Measurements from ENCODE around the gene BID. TPM values are rescaled to one million over a fixed set of nuclear protein-coding genes. Genes with fewer than 3 reads are reported as not detected.

BID gene
- total and polyA plus RNA-seq, 10 of the 15 experiments (the other 5 are each of a cell fraction or from before 2014, with no cell fraction given): 7.9 to 241 (median 136) TPM

DNA sequence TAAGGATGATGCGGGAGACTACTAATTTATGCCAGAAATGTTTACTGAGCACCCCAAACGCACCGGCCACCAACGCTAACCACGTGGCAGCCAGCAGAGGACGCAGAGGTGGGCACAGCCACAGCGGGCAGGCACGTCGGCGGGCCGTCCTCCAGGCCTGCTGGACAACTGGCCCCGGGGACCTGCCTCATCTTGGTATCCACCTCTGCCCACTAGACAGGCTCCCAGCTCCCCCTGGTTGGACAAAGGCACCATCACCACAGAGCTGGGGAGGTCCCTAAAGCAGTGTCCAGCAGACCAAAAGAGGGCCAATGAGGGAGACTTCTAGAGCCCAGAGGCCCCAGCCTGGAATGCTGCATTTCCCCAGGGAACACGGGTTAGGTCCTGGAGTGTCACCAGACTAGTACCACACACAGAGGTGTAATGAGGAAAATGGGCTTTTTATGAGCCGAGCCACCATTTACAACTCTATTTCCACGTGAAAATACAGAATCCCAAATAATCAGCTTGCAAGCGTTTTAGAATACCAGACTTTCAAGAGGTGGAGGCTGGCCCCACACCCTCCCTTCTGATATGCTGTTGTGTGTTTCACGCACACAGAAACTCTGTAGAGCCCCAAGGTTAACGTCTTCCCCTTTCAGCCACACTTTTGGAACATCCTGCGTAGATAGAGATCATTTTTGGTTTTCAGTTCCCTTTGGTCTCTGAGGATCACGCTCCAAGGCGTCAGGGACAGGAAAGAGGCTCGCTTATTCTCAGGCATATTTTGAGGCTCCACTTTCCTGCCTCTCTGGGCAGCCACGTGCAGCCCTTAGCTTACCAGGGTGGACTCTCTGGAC lies 23.7 kb upstream of the BID start (continued):
- TF ChIP-seq RBBP5 (conservative IDR thresholded peaks at IDR 0.05): no peak
- peak; percentile 72; the same call in 1 of the 2 replicates for TF ChIP-seq POLR2AphosphoS2 (IDR thresholded peaks at IDR 0.05; ENCODE audit: low read depth, low read length)
- TF ChIP-seq ZNF217 (IDR thresholded peaks at IDR 0.05): no peak
- TF ChIP-seq TCF12 (IDR thresholded peaks at IDR 0.05; ENCODE audit: low read depth, low read length): peak; percentile 77
- TF ChIP-seq, protein P1, sequence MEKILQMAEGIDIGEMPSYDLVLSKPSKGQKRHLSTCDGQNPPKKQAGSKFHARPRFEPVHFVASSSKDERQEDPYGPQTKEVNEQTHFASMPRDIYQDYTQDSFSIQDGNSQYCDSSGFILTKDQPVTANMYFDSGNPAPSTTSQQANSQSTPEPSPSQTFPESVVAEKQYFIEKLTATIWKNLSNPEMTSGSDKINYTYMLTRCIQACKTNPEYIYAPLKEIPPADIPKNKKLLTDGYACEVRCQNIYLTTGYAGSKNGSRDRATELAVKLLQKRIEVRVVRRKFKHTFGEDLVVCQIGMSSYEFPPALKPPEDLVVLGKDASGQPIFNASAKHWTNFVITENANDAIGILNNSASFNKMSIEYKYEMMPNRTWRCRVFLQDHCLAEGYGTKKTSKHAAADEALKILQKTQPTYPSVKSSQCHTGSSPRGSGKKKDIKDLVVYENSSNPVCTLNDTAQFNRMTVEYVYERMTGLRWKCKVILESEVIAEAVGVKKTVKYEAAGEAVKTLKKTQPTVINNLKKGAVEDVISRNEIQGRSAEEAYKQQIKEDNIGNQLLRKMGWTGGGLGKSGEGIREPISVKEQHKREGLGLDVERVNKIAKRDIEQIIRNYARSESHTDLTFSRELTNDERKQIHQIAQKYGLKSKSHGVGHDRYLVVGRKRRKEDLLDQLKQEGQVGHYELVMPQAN (conservative IDR thresholded peaks at IDR 0.05): peak; percentile 20; the same call in 1 of the 2 replicates
- TF ChIP-seq ZNF384 (IDR thresholded peaks at IDR 0.05; ENCODE audit: borderline replicate concordance, low read depth, low read length): peak; percentile 48; the same call in 1 of the 2 replicates
- 0 out of 2 replicates have a peak, but pooled peaks have one; percentile 15 for TF ChIP-seq NFYB (IDR thresholded peaks at IDR 0.05; ENCODE audit: insufficient read depth, low read depth, low read length)
- TF ChIP-seq, protein P2, sequence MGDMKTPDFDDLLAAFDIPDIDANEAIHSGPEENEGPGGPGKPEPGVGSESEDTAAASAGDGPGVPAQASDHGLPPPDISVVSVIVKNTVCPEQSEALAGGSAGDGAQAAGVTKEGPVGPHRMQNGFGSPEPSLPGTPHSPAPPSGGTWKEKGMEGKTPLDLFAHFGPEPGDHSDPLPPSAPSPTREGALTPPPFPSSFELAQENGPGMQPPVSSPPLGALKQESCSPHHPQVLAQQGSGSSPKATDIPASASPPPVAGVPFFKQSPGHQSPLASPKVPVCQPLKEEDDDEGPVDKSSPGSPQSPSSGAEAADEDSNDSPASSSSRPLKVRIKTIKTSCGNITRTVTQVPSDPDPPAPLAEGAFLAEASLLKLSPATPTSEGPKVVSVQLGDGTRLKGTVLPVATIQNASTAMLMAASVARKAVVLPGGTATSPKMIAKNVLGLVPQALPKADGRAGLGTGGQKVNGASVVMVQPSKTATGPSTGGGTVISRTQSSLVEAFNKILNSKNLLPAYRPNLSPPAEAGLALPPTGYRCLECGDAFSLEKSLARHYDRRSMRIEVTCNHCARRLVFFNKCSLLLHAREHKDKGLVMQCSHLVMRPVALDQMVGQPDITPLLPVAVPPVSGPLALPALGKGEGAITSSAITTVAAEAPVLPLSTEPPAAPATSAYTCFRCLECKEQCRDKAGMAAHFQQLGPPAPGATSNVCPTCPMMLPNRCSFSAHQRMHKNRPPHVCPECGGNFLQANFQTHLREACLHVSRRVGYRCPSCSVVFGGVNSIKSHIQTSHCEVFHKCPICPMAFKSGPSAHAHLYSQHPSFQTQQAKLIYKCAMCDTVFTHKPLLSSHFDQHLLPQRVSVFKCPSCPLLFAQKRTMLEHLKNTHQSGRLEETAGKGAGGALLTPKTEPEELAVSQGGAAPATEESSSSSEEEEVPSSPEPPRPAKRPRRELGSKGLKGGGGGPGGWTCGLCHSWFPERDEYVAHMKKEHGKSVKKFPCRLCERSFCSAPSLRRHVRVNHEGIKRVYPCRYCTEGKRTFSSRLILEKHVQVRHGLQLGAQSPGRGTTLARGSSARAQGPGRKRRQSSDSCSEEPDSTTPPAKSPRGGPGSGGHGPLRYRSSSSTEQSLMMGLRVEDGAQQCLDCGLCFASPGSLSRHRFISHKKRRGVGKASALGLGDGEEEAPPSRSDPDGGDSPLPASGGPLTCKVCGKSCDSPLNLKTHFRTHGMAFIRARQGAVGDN (IDR thresholded peaks at IDR 0.05): peak; percentile 96
- peak; percentile 93 for TF ChIP-seq MYB (IDR thresholded peaks at IDR 0.05; ENCODE audit: borderline replicate concordance, low read depth, low read length)
- TF ChIP-seq GATAD2B (conservative IDR thresholded peaks at IDR 0.05; ENCODE audit: low read depth): no peak; the same call in 1 of the 2 replicates
- TF ChIP-seq ATF7 (IDR thresholded peaks at IDR 0.05; ENCODE audit: low read depth): peak; percentile 87
- TF ChIP-seq, protein P3, sequence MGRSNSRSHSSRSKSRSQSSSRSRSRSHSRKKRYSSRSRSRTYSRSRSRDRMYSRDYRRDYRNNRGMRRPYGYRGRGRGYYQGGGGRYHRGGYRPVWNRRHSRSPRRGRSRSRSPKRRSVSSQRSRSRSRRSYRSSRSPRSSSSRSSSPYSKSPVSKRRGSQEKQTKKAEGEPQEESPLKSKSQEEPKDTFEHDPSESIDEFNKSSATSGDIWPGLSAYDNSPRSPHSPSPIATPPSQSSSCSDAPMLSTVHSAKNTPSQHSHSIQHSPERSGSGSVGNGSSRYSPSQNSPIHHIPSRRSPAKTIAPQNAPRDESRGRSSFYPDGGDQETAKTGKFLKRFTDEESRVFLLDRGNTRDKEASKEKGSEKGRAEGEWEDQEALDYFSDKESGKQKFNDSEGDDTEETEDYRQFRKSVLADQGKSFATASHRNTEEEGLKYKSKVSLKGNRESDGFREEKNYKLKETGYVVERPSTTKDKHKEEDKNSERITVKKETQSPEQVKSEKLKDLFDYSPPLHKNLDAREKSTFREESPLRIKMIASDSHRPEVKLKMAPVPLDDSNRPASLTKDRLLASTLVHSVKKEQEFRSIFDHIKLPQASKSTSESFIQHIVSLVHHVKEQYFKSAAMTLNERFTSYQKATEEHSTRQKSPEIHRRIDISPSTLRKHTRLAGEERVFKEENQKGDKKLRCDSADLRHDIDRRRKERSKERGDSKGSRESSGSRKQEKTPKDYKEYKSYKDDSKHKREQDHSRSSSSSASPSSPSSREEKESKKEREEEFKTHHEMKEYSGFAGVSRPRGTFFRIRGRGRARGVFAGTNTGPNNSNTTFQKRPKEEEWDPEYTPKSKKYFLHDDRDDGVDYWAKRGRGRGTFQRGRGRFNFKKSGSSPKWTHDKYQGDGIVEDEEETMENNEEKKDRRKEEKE (IDR thresholded peaks at IDR 0.05): no peak
- TF ChIP-seq, protein P4, sequence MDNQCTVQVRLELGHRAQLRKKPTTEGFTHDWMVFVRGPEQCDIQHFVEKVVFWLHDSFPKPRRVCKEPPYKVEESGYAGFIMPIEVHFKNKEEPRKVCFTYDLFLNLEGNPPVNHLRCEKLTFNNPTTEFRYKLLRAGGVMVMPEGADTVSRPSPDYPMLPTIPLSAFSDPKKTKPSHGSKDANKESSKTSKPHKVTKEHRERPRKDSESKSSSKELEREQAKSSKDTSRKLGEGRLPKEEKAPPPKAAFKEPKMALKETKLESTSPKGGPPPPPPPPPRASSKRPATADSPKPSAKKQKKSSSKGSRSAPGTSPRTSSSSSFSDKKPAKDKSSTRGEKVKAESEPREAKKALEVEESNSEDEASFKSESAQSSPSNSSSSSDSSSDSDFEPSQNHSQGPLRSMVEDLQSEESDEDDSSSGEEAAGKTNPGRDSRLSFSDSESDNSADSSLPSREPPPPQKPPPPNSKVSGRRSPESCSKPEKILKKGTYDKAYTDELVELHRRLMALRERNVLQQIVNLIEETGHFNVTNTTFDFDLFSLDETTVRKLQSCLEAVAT (IDR thresholded peaks at IDR 0.05): 0 out of 2 replicates have a peak, but pooled peaks have one; percentile 26
- TF ChIP-seq SREBF1 (IDR thresholded peaks at IDR 0.05; ENCODE audit: low read length): no peak; the same call in 1 of the 2 replicates
- TF ChIP-seq CBFB (IDR thresholded peaks at IDR 0.05; ENCODE audit: low read depth): peak; percentile 77; the same call in 1 of the 2 replicates
- TF ChIP-seq, protein P5, sequence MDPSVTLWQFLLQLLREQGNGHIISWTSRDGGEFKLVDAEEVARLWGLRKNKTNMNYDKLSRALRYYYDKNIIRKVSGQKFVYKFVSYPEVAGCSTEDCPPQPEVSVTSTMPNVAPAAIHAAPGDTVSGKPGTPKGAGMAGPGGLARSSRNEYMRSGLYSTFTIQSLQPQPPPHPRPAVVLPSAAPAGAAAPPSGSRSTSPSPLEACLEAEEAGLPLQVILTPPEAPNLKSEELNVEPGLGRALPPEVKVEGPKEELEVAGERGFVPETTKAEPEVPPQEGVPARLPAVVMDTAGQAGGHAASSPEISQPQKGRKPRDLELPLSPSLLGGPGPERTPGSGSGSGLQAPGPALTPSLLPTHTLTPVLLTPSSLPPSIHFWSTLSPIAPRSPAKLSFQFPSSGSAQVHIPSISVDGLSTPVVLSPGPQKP (IDR thresholded peaks at IDR 0.05; ENCODE audit: low read depth, low read length): no peak
- no peak for TF ChIP-seq CBX3 (IDR thresholded peaks at IDR 0.05; ENCODE audit: borderline replicate concordance, low read depth)

Data from GM12878 (cell line).